Mesendoderm (in vitro differentiated cells): Measurements from ENCODE around the gene ABI3BP.

Experiments
- DNase-seq: peaks from one replicate; pipeline ENCODE4 v3.0.0; 2013
- H2AK5ac ChIP-seq: 2 replicates; pipeline ENCODE4 v1.6.1; 2013; ENCODE audit warnings: low read length, inconsistent platforms
- H2BK120ac ChIP-seq: 2 replicates; pipeline ENCODE4 v1.6.1; 2013; ENCODE audit warnings: low read depth, mild to moderate bottlenecking, low read length, moderate library complexity, mixed read lengths
- H2BK15ac ChIP-seq: replicated peaks from 2 replicates; pipeline ENCODE4 v1.6.1; 2013; ENCODE audit warnings: low read depth, mild to moderate bottlenecking, moderate library complexity
- H2BK5ac ChIP-seq: 2 replicates; pipeline ENCODE4 v1.6.1; 2013; ENCODE audit warnings: low read length, inconsistent platforms
- H3K18ac ChIP-seq: 2 replicates; pipeline ENCODE4 v1.6.1; 2013; ENCODE audit warnings: mild to moderate bottlenecking, low read length, mixed read lengths
- H3K23ac ChIP-seq: one replicate; pipeline ENCODE4 v1.6.1; 2013; ENCODE audit warnings: low read length
- H3K27ac ChIP-seq: 2 replicates; pipeline ENCODE4 v1.5.1; 2013; ENCODE audit warnings: low read depth, mild to moderate bottlenecking, inconsistent platforms, low read length, moderate library complexity
- H3K27me3 ChIP-seq: 2 replicates; pipeline ENCODE4 v1.6.1; 2013; ENCODE audit warnings: low read length, control low read depth, mild to moderate bottlenecking, inconsistent platforms; ENCODE audit not compliant: insufficient read depth, poor library complexity
- H3K36me3 ChIP-seq: 2 replicates; pipeline ENCODE4 v1.6.1; 2013; ENCODE audit warnings: low read length, inconsistent platforms; ENCODE audit not compliant: control insufficient read depth, insufficient read depth
- H3K4ac ChIP-seq: one replicate; pipeline ENCODE4 v1.6.1; 2013; ENCODE audit warnings: low read depth, mild to moderate bottlenecking, low read length, moderate library complexity
- H3K4me1 ChIP-seq: 2 replicates; pipeline ENCODE4 v1.6.1; 2013; ENCODE audit warnings: low read depth, low read length, inconsistent platforms; ENCODE audit not compliant: control insufficient read depth
- H3K4me2 ChIP-seq: 2 replicates; pipeline ENCODE4 v1.6.1; 2013; ENCODE audit warnings: low read length
- H3K4me3 ChIP-seq: 2 replicates; pipeline ENCODE4 v1.5.1; 2013; ENCODE audit warnings: mild to moderate bottlenecking, low read length
- H3K56ac ChIP-seq: one replicate; pipeline ENCODE4 v1.6.1; 2013; ENCODE audit warnings: low read length
- H3K79me1 ChIP-seq: 2 replicates; pipeline ENCODE4 v1.6.1; 2013; ENCODE audit warnings: low read length, inconsistent platforms
- H3K79me2 ChIP-seq: 2 replicates; pipeline ENCODE4 v1.6.1; 2013; ENCODE audit warnings: mild to moderate bottlenecking, low read length; ENCODE audit not compliant: control insufficient read depth, insufficient read depth
- H3K9ac ChIP-seq: 2 replicates; pipeline ENCODE4 v1.6.1; 2013; ENCODE audit warnings: low read length, inconsistent platforms
- H4K5ac ChIP-seq: one replicate; pipeline ENCODE4 v1.6.1; 2013; ENCODE audit warnings: low read length
- H4K8ac ChIP-seq: one replicate; pipeline ENCODE4 v1.6.1; 2013; ENCODE audit warnings: low read depth, mild to moderate bottlenecking, control low read depth, low read length, moderate library complexity
- WGBS: extraction: QIAGEN DNeasy Blood & Tissue Kit; methylation state at CpG from one replicate; pipeline ENCODE4 v1.1.7; 2013; ENCODE audit warnings: low lambda C conversion rate, missing lambda C conversion rate; ENCODE audit not compliant: insufficient coverage; ENCODE audit errors: extremely low coverage; 5-methylcytosine and 5-hydroxymethylcytosine counted together

ABI3BP gene

GRCh38 chr3:100815583-100815982, 177.6 kb downstream of the ABI3BP start:
- Histone ChIP-seq H3K23ac (no peak overlapping the region), H3K79me2 (no peaks in the 10 kb centered on the region), H2BK5ac (no peak overlapping the region), H3K36me3 (no peaks in the 10 kb centered on the region), H4K8ac (no peak overlapping the region), H3K4me3 (no peak overlapping the region), H3K27ac (no peak overlapping the region), H3K56ac (no peak overlapping the region), H3K18ac (no peak overlapping the region), H3K4ac (no peak overlapping the region), H3K79me1 (no peaks in the 10 kb centered on the region), H3K27me3 (no peaks in the 10 kb centered on the region), H2AK5ac (no peak overlapping the region), H3K9ac (no peak overlapping the region), H2BK15ac (no peak overlapping the region), H4K5ac (no peak overlapping the region), H3K4me2 (no peak overlapping the region), H3K4me1 (no peaks in the 10 kb centered on the region), H2BK120ac (no peak overlapping the region)
- WGBS, result no CpG with 5 or more reads among the region's 3 CpGs
- no peak for DNase-seq

GRCh38 chr3:100813828-100814227, 179.4 kb downstream of the ABI3BP start:
- Histone ChIP-seq H3K27ac (no peak overlapping the region), H3K4me3 (no peak overlapping the region), H3K56ac (no peak overlapping the region), H4K5ac (no peak overlapping the region), H3K36me3 (no peaks in the 10 kb centered on the region), H2BK5ac (no peak overlapping the region), H2BK15ac (no peak overlapping the region), H3K9ac (no peak overlapping the region), H2BK120ac (no peak overlapping the region), H3K4me1 (no peaks in the 10 kb centered on the region), H2AK5ac (no peak overlapping the region), H3K4ac (no peak overlapping the region), H3K23ac (no peak overlapping the region), H3K27me3 (no peaks in the 10 kb centered on the region), H3K4me2 (no peak overlapping the region), H3K79me2 (no peaks in the 10 kb centered on the region), H3K79me1 (no peaks in the 10 kb centered on the region), H3K18ac (no peak overlapping the region), H4K8ac (no peak overlapping the region)
- no peak for DNase-seq
- no CpG with 5 or more reads among the region's 2 CpGs for whole genome bisulfite sequencing

- H3K27ac ChIP-seq, result no peak overlapping the region
- H3K18ac ChIP-seq, result no peak overlapping the region
- H3K4me1 ChIP-seq, result no peaks in the 10 kb centered on the region
- no peak overlapping the region for H3K4me2 ChIP-seq
- no peak overlapping the region for H3K4me3 ChIP-seq
- no peaks in the 10 kb centered on the region for H3K79me1 ChIP-seq
- no peak overlapping the region for H2BK120ac ChIP-seq
- no peak overlapping the region for H2BK5ac ChIP-seq
- H4K5ac ChIP-seq, result no peak overlapping the region
- H2AK5ac ChIP-seq, result no peak overlapping the region
- H3K56ac ChIP-seq, result no peak overlapping the region
- no peak overlapping the region for H2BK15ac ChIP-seq
- H4K8ac ChIP-seq, result no peak overlapping the region
- H3K79me2 ChIP-seq, result no peaks in the 10 kb centered on the region
- no peak for DNase-seq
- no peaks in the 10 kb centered on the region for H3K27me3 ChIP-seq
- WGBS, result 100% methylated on average over 2 of the region's 6 CpGs
- H3K4ac ChIP-seq, result no peak overlapping the region
- no peak overlapping the region for H3K23ac ChIP-seq
- H3K36me3 ChIP-seq, result no peaks in the 10 kb centered on the region
- no peak overlapping the region for H3K9ac ChIP-seq
Observed at GRCh38 chr3:100811779-100812507, 181.3 kb downstream of the ABI3BP start.

- Histone ChIP-seq H3K79me1 (no peaks in the 10 kb centered on the region), H3K9ac (no peak overlapping the region), H3K4me1 (no peaks in the 10 kb centered on the region), H3K56ac (no peak overlapping the region), H3K18ac (no peak overlapping the region), H3K79me2 (no peaks in the 10 kb centered on the region), H4K5ac (no peak overlapping the region), H3K27ac (no peak overlapping the region), H2BK15ac (no peak overlapping the region), H2BK120ac (no peak overlapping the region), H2BK5ac (no peak overlapping the region), H3K4me3 (no peak overlapping the region), H2AK5ac (no peak overlapping the region), H3K36me3 (no peaks in the 10 kb centered on the region), H3K23ac (no peak overlapping the region), H3K27me3 (no peaks in the 10 kb centered on the region), H3K4ac (no peak overlapping the region), H4K8ac (no peak overlapping the region), H3K4me2 (no peak overlapping the region)
- no CpG with 5 or more reads among the region's 1 CpG for whole genome bisulfite sequencing
- DNase-seq, result no peak
Observed at GRCh38 chr3:100810671-100811070, 182.6 kb downstream of the ABI3BP start.

GRCh38 chr3:100804631-100805030, 188.6 kb downstream of the ABI3BP start:
- DNase-seq, result no peak
- Histone ChIP-seq H3K9ac (no peak overlapping the region), H2BK120ac (no peak overlapping the region), H3K4me1 (no peaks in the 10 kb centered on the region), H3K4ac (no peak overlapping the region), H4K5ac (no peak overlapping the region), H3K4me2 (no peak overlapping the region), H3K27ac (no peak overlapping the region), H3K27me3 (no peaks in the 10 kb centered on the region), H3K56ac (no peak overlapping the region), H3K18ac (no peak overlapping the region), H3K79me2 (no peaks in the 10 kb centered on the region), H4K8ac (no peak overlapping the region), H2BK15ac (no peak overlapping the region), H3K79me1 (no peaks in the 10 kb centered on the region), H2AK5ac (no peak overlapping the region), H3K23ac (no peak overlapping the region), H3K36me3 (no peaks in the 10 kb centered on the region), H2BK5ac (no peak overlapping the region), H3K4me3 (no peak overlapping the region)
- no CpG with 5 or more reads among the region's 2 CpGs for WGBS

- no peak for DNase-seq
- Histone ChIP-seq H4K8ac (no peak overlapping the region), H3K4me3 (no peak overlapping the region), H3K4me1 (no peaks in the 10 kb centered on the region), H3K4me2 (no peak overlapping the region), H3K27me3 (no peaks in the 10 kb centered on the region), H3K9ac (no peak overlapping the region), H3K4ac (no peak overlapping the region), H3K56ac (no peak overlapping the region), H4K5ac (no peak overlapping the region), H3K79me1 (no peaks in the 10 kb centered on the region), H3K18ac (no peak overlapping the region), H3K36me3 (no peaks in the 10 kb centered on the region), H3K23ac (no peak overlapping the region), H3K79me2 (no peaks in the 10 kb centered on the region), H2AK5ac (no peak overlapping the region), H2BK15ac (no peak overlapping the region), H3K27ac (no peak overlapping the region), H2BK120ac (no peak overlapping the region), H2BK5ac (no peak overlapping the region)
Observed at GRCh38 chr3:100803711-100804110, 189.5 kb downstream of the ABI3BP start.
